Stimulated activated CD8-positive, alpha-beta memory T cell treated with anti-CD3 and anti-CD28 coated beads, Interleukin-15, amount 100 ng/mL, for 48 hours (primary cell): ENCODE measurements around the gene HAUS2.
A peak's percentile ranks its signal among the peaks of the same experiment; 100 is the strongest.

Experiments used
- DNase-seq, 2 donors: peaks; one replicate each; pipeline ENCODE4 v3.0.0-alpha.2; 2020; ENCODE audit warnings: low read depth in 2 of 2

HAUS2 gene

DNA sequence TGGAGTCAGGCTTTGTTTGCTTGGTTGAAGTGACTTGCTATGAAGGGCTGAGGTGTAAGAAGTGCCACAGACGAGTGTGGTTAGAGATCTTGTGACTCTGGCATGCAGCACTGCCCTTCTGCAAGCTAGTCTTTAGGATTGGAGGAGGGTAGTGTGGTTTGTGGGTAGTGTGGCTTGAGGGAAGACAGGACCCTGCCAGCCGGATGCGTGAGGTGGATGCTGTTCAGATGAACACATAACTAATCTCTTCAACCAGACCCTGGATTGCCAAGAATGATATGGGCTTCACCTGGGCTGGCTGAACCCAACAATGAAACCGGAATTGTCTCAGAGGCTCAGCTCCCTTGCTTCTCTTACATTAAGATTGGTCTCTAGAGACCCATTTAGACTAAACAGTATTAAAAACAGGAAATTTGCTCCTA is 59.5 kb downstream of the HAUS2 start:
- DNase-seq, result peak; percentile 44 to 50

DNA sequence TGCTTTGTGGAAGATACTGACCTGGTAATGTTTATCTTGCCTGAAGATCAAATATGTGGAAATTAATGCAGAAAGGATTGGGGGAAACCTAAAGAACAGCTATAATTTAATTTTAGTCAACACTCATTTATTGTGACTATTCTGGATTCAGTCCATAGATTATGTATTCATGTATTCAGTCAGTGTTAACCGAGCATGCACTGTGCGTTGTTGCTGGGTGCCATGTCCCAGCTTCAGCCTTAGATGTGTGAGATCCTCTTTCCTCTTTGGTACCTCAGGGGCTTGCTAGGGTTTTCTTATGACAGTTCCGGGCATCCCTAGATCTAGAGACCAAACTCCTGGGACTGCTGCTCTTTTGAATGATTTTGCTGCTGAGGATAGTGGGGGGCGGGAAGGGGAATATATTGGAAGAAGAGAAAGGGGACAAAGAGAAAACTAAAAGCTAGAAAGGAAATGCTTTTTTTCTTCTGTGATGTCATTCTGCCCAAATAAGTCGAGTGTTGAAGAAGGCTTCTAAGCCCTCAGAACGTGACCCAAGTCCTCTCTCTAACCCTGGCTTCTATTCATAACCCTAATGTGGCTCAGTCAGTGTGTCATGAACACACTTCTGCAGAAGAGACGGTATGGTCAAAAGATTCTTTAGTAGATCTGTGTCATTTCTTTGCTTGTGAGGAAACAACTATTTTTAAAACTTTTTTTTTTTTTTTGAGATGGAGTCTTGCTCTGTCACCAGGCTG is 60.3 kb downstream of the HAUS2 start:
- no peak for DNase-seq

GRCh38 chr15:42611532-42611931 is 62.9 kb downstream of the HAUS2 start:
- DNase-seq, result no peak

DNA sequence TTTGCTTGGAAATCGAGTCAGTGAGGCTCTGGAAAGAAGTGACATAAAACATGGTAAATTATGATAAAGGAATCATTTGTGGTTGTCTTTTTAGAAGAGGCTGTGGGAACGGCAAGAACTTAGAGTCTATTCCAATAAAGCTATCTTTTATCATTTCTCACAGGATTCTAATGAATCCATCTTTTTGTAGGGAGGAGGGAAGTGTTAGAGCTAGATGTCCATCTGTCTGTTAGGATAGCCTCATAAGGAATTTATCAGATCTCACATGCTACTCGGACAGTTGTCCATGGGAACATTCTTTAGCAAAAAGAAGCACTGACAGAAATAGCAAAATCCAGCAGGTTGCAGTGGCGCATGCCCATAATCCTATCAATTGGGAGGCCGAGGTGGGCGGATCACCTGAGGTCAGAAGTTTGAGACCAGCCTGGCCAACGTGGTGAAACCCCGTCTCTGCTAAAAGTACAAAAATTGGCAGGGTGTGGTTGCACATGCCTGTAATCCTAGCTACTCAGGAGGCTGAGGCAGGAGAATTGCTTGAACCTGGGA is 63.8 kb downstream of the HAUS2 start:
- DNase-seq, result no peak

- DNase-seq, result no peak
Measured at GRCh38 chr15:42616107-42616506, 67.5 kb downstream of the HAUS2 start.
